ENCODE results near the gene ANKS1B. TPM values are rescaled to one million over a fixed set of nuclear protein-coding genes. Genes with fewer than 3 reads are reported as not detected.

ANKS1B gene
- total RNA-seq, 3 donors from 2014 or later (not counting 1 experiment from before 2014, with no cell fraction given), result not detected

GRCh38 chr12:98724384-98725155, 1260.2 kb downstream of the ANKS1B start:
- Mint-ChIP-seq H3K27ac (no peak overlapping the region), H3K4me3 (no peak overlapping the region), H3K4me1 (peaks cover 0 to 6% of the 10 kb centered on the region in 2 donors), H3K36me3 (peaks cover 30% of the 10 kb centered on the region), H3K9me3 (no peaks in the 10 kb centered on the region), H3K27me3 (ENCODE audit: low read depth in 2 of 2) (no peaks in the 10 kb centered on the region)
- Histone ChIP-seq H3K4me3 (ENCODE audit: low read length) (no peak overlapping the region), H3K27ac (ENCODE audit: low read length) (no peak overlapping the region), H3K36me3 (ENCODE audit: control insufficient read depth, insufficient read depth, low read length) (peaks cover 63% of the 10 kb centered on the region), H3K27me3 (ENCODE audit: control insufficient read depth, insufficient read depth, low read length) (no peaks in the 10 kb centered on the region), H3K9me3 (ENCODE audit: control insufficient read depth, insufficient read depth, low read length) (no peaks in the 10 kb centered on the region), H3K4me1 (ENCODE audit: control insufficient read depth, insufficient read depth, low read length) (no peaks in the 10 kb centered on the region)
- TF ChIP-seq CTCF (IDR thresholded peaks at IDR 0.05), result no peak
- DNase-seq (no peak), ATAC-seq (no peak)
- intact Hi-C loops (cut with micrococcal nuclease), result no loop called here
- WGBS (ENCODE audit: insufficient coverage), result 85% methylated on average over 4 of the region's 5 CpGs

GRCh38 chr12:98721204-98721702, 1263.5 kb downstream of the ANKS1B start:
- no peak overlapping the region for H3K27ac Mint-ChIP-seq
- 90% methylated on average over 2 of the region's 2 CpGs for WGBS (ENCODE audit: insufficient coverage)
- peaks cover 48% of the 10 kb centered on the region for H3K36me3 ChIP-seq (ENCODE audit: control insufficient read depth, insufficient read depth, low read length)

GRCh38 chr12:98719515-98720504, 1264.9 kb downstream of the ANKS1B start:
- Histone ChIP-seq H3K27ac (ENCODE audit: low read length) (no peak overlapping the region), H3K9me3 (ENCODE audit: control insufficient read depth, insufficient read depth, low read length) (no peaks in the 10 kb centered on the region), H3K4me1 (ENCODE audit: control insufficient read depth, insufficient read depth, low read length) (no peaks in the 10 kb centered on the region), H3K4me3 (ENCODE audit: low read length) (no peak overlapping the region), H3K36me3 (ENCODE audit: control insufficient read depth, insufficient read depth, low read length) (peaks cover 43% of the 10 kb centered on the region), H3K27me3 (ENCODE audit: control insufficient read depth, insufficient read depth, low read length) (no peaks in the 10 kb centered on the region)
- Mint-ChIP-seq H3K36me3 (peaks cover 42% of the 10 kb centered on the region), H3K27me3 (ENCODE audit: low read depth in 2 of 2) (no peaks in the 10 kb centered on the region), H3K27ac (no peak overlapping the region), H3K9me3 (no peaks in the 10 kb centered on the region), H3K4me1 (no peaks in the 10 kb centered on the region), H3K4me3 (no peak overlapping the region)
- WGBS (ENCODE audit: insufficient coverage), result 93% methylated on average over 5 of the region's 6 CpGs
- no peak for ATAC-seq
- TF ChIP-seq CTCF (IDR thresholded peaks at IDR 0.05), result no peak
- intact Hi-C loops (cut with micrococcal nuclease), result no loop called here
- no peak for DNase-seq

More at GRCh38 chr12:98721204-98721702, 1263.5 kb downstream of the ANKS1B start:
- intact Hi-C loops (cut with micrococcal nuclease), result no loop called here
- ATAC-seq (no peak), DNase-seq (no peak)
- H3K27me3 Mint-ChIP-seq (ENCODE audit: low read depth in 2 of 2), result no peaks in the 10 kb centered on the region
- H3K9me3 Mint-ChIP-seq, result no peaks in the 10 kb centered on the region
- Histone ChIP-seq H3K27ac (ENCODE audit: low read length) (no peak overlapping the region), H3K9me3 (ENCODE audit: control insufficient read depth, insufficient read depth, low read length) (no peaks in the 10 kb centered on the region), H3K4me3 (ENCODE audit: low read length) (no peak overlapping the region), H3K4me1 (ENCODE audit: control insufficient read depth, insufficient read depth, low read length) (no peaks in the 10 kb centered on the region), H3K27me3 (ENCODE audit: control insufficient read depth, insufficient read depth, low read length) (no peaks in the 10 kb centered on the region)
- TF ChIP-seq CTCF (IDR thresholded peaks at IDR 0.05), result no peak
- no peak overlapping the region for H3K4me3 Mint-ChIP-seq
- H3K36me3 Mint-ChIP-seq, result peaks cover 39% of the 10 kb centered on the region
- H3K4me1 Mint-ChIP-seq, result peaks cover 0 to 6% of the 10 kb centered on the region in 2 donors

All from natural killer cell (primary cell).